ENCODE measurements around the gene FMO1.
"Not testable (repeated sequence)": the region's sequence is repeated elsewhere in the genome, so short reads cannot be mapped to it uniquely, and the experiment has no call there.

Gene FMO1

DNA sequence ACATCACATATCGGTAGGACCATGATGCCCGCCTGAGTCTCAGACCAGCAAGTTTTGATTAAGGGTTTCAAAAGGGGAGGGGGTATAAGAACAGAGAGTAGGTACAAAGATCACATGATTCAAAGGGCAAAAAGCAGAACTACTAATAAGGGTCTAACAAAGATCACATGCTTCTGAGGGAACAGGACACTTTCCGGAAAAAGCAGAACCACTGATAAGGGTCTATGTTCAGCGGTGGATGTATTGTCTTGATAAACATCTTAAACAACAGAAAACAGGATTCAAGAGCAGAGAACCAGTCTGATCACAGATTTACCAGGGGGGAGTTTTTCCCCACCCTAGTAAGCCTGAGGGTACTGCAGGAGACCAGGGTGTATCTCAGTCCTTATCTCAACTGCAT lies 12.1 kb upstream of the FMO1 start:
- DNase-seq = not testable (repeated sequence)

DNA sequence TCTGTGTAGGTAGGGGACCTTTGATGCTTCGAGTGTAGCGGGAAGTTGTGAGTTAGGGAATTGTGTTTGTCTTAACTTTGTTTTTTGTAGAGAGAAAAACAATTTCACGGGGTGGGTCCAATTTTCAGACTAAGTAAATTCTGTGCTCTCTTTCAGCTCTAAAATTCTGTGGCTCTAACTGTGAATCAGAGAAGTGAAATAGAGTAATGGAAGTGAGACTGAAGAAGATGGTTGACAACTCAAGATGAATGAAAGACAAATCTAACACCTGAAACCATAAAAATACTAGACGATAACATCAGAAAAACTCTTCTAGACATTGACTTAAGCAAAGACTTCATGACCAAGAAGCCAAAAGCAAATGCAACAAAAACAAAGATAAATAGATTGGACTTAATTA lies 4.4 kb upstream of the FMO1 start:
- DNase-seq = no peak

DNA sequence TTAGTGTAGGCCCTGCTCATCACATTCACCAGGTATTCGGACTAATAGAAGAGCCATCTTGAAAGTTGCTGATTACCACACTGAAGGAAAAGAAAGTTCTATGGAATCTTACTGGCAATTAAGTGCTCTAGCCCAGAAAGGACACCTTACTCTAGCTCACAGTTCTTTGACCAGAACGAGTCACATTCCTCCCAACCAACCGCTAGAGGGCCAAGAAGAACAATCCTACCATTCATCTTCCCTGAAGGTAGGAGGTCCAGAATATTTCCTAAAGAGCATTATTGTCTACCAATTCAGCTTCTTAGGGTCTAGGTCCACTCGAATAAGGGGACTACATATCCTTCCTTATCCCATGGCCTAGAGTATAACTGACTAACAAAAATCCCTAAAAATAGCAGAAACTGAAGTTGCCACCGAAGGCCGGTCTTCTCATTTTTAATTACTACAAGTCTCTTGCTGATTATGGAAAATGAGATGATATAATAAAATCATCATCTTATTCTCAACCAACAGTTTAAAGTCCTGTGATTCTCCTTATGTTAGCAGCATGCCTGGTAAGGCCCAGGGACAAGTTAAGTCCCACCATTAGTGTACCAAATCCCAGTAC lies 2.7 kb upstream of the FMO1 start:
- DNase-seq = peak; percentile 14

DNA sequence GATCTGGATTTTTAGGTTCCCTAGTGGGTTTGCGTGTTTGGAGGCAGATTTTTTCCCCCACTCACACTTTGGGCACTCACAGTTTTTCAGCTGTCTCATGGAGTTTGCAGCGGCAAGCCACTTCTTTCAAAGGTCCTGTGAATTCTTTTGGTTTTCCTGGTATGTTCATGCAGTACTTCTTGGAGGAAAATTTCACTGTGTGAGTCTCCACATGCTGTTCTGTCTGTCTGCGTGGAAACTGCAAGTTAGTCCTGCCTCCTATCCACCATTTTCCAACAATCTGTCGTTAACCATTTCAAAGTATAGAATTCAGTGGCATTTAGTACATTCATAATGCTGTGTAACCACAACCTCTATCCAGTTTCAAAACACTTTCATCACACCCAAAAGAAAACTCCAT lies 793 bp upstream of the FMO1 start:
- no peak for DNase-seq

DNA sequence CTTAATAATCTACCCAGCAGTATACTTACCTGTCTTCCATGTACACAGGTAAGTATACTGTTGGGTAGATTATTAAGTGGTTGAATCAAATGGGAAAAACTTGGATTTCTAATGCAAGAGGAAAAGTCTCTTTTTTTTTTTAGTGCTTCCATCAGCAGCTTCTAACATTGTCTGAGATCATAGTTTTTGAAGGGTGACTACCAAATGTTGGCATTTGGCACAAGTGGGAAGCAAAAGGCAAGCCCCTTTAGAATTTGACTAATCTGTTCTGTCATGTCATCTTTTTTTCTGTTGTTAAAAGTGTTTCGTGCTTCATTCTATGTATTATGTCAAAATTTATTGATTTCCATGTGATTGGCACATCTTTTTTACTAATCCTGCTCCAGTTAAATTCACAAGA lies 547 bp downstream of the FMO1 start:
- no peak for DNase-seq

DNA sequence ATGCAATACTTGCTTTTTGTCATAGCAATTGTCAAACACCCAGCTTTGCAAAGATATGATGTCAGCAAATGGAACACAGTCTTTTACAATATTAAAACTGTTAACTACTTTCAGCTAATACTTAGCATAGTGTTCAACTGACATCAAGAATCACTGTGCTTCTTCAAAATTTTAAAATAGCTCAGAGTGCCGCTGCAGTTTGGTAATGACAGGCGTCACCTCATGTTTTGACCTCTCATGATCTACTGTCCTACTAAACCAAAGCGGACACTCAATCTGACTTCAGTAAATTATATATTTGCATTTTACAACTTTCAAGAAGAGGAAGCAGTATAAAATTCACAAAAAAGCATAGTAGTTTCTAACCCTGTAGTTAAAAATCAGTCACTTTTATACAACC lies 2.0 kb downstream of the FMO1 start:
- DNase-seq = no peak

DNA sequence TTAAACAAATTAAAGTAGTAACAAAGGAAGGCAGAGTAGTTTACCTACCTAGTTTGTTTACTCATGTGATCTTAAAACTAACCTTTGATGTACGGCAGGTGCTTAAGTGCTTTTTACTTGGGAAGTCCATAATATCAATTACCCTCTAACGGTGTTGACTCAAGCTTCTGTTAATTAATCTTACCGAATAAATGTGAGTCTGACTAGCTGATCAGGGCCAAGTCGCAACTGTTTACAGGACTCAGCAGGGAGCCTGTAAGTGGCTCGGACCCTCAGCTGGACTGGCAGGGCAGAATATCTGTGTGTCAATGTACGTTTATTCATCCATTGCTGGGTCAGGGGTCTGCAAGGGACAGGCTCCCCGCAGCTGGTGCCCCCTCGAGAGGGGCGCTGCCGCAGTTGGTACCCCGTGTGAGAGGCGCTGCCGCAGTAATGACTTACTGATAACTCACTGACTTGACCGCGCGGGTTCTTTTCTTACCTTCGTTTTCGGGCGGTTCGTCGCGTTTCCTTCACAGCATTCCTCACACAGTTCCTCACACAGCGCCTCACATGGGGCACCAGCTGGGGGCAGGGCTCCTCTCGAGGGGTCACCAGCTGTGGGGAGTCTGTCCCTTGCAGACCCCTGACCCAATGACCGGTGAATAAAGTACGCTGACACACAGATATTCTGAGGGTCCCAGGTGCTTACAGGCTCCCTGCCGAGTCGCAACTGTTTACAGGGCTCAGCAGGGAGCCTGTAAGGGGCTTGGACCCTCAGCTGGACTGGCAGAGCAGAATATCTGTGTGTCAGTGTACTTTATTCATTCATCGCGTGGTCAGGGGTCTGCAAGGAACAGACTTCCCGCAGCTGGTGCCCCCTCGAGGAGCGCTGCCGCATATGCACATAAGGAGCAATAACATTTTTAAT lies 3.0 kb downstream of the FMO1 start:
- peak; percentile 57 for DNase-seq

DNA sequence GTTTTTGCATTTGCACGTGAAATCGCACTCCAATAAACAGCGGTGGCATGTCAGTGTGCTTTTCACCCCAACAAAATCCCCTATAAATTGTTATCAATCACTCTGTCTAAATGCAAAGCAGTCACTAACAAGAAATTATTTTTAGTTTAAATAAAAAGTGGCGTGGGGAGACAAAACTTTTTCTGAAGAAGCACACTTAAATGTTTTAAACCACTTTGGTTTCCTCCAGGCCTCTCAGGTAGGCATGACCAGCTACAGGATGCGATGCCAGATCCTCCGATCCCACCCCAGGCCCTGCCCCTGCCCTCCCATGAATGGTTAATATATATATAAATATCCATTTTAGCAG lies 3.6 kb downstream of the FMO1 start:
- no peak for DNase-seq

DNA sequence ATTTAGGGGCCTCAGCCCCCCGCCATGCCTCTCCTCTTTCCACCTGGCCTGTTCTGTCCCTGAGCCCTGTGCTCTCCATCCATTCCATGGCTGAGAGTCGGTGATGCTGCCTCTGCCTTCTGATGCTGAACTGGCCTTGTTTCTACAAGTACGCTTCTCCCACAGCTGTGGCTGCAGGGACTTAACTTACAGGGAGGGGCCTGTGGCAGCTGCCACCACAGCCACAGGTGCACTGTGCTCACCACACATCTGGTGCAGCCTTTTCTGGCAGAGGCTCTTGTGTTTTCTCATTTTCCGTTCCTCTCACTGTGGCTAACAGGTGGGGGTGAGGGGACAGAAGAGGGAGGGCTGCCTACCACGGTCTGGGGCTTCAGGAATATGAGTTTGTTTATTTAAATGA lies 4.2 kb downstream of the FMO1 start:
- no peak for DNase-seq

DNA sequence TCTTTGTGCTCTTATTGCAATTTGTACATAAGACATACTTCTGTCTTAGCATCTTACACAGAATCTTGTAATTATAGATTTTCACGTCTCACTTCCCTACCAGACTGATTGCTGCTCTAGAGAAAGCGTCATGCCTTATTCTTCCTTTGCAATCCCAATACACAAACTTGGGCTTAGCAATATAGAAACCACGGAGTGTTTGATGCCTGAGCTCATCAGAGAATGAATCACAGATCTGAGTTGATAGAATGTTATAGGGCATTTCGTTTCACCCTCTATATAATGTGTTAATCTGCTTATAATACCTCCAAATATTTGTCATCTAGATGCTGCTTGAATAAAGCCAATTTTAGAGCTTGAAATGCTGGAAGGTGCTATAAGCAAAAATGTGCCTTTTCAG lies 6.6 kb downstream of the FMO1 start:
- DNase-seq = no peak

DNA sequence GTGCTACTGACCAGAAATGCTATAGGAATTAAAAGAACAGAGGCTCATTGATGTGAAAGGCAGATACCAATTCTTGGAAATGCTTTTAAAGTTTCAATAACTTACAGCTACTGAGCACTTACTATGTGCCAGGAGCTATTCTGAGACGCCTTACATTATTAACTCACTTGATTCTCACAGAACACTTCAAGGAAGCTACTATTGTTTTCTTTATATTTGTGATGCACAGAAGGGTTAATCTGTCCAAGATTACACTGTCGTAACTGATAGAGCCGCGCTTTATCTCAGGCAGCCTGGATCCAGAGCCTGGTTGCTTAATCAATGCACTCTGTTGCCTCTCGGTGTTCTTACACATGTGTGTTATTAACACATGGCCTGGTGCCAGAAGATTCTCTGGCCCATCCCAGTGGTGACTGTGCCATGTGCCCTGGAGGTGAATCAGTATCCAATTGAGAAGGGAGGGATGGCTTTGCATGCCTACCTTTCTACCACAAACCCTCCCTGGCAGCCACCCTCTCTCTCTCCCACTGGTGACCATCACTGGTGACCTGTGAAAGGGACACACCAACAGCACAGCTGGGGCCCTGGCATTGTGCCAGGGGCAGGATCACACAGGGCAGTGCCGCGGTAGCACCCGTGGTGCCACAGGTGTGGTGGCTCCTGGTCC lies 8.8 kb downstream of the FMO1 start:
- no peak for DNase-seq

DNA sequence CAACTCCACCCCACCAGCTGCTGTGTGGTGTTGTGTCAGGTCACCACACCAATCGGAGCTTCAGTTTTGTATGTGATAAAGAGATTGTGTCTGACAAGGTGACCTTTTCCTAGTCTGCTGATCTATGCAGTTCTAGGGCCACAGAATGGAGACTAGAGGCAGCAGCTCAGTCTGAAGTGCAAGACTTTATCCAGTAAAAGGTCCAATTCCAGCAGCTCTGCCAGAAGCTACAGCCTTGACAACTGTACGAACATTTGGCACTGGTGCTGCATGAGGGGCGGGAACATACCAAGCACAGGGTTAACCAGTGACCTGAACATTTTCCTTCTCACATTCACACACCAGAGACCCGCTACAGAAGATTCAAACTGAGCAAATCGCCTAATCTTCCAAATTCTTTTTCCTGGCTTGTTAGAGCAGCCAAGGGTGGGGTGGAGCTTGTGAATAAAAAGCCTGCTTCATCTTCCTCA lies 9.3 kb downstream of the FMO1 start:
- DNase-seq = no peak

DNA sequence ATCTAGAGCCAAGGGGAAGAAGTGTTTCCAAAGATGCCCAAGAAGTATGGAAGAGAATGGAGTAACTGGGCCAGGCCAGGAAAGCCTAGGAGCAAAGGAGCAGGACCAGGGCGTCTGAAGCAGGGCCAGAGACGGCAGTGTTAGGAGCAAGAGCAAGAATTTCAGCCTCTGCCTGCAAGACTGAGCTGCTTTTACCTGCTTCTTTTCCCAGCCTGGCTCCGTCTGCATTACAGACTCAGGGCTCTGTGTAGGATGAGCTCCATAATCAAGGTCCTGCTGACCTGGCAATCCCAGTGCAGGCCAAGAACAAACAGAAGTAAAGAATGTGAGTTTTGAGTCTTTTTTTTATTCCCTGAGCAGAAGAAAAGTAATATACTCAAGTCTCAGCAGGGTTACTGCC lies 10.1 kb downstream of the FMO1 start:
- no peak for DNase-seq

DNA sequence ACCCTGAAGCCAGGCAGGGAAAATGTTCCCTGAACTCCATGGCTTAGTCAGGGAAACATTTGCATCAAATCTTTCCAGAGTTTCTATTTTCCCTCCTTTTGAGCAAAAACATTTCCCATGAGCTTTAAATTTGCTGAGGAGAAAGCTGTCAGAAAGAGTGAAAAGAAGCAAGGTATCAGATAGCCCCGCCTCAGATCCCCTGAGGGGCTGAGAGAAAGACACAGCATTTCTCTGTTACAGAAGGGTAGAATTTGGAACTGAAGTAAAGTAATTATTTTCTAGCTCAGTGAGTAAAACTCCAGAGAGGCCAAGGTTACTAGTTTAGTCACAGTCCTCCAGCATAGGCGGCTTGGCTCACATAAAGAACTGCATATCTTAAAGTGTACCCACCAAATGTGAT lies 10.6 kb downstream of the FMO1 start:
- DNase-seq = no peak

DNA sequence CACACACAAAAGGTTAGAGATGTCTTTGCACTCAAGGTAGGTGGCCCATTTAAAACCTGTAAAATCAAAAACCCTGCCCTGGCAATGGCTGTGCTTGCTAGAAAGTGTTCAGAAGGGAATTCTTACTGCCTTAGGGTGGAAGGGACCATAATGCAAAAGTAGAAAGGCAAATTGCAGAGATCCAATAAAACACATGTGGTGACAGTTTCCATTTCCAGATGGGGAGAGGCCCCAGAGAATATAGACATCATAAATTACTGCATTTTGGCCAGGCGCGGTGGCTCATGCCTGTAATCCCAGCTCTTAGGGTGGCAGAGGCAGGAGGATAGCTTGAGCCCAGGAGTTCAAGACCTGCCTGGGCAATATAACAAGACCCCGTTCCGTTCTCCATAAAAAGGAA lies 13.0 kb downstream of the FMO1 start:
- no peak for DNase-seq

DNA sequence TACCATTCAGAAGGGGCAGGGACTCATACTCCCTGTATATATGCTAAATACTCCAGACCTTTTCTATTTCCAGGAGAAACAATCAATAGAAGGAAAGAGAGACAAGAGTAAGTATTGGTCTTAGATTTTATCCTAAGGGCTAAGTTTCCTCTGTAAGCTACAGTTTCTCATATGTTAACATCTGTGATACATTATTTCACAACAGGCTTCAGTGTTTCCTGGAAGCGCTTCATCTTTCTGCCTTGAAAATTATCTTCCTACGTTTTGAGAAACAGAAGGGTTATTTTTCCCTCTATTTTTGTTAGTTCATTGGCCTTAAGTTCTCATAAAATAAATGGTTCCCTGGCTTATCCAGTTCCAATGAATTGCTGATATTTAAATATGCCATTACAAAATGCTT lies 15.6 kb downstream of the FMO1 start:
- no peak for DNase-seq

DNA sequence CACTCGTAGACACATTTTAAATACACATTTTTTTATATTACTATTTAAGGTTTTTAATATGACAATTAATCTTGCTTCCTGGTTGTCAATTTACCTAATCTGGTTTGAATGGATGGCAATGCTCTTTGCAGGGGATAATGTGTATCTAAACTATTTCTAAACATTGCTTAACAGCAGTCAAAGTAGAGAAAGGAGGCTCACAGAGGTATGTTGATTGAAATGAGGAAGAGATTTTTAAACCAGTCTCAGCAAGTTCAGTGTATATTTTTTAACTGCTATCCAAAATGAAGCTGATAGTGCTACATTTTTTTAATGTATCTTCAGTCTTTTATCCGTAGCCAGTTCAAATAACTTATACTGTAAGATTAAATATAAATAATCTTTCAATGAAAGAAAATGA lies 17.4 kb downstream of the FMO1 start:
- no peak for DNase-seq

DNA sequence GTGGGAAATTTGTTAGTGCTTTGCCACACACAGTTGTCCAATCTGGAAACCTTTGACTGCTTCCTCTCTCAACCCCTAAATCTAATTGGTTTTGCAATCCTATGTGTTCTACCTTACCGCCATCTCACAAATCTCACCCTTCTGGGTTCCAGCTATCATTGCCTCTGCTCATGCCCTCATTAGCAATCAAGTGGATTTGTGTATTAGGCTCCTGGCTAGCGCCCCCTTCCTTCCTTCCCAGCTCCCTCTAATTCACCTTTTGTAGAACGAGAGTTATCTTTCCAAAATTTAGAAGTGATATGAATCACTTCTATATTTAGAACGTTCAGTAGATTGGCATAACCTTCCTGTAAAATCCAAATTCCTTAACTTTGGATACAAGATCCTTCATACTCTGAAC lies 18.6 kb downstream of the FMO1 start:
- no peak for DNase-seq

DNA sequence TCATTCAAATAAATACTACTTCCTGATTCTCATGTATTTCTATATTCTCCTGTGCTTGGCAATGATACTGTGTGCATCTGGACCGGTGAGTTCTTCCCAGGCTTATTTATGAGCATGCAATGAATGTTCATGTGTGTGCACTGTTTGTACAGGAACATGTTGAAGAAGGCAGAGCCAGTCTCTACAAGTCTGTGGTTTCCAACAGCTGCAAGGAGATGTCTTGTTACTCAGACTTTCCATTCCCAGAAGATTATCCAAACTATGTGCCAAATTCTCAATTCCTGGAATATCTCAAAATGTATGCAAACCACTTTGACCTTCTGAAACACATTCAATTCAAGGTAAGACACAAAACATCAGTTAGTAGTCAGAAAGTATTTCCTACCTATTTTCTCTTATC lies 19.1 kb downstream of the FMO1 start:
- DNase-seq = no peak

DNA sequence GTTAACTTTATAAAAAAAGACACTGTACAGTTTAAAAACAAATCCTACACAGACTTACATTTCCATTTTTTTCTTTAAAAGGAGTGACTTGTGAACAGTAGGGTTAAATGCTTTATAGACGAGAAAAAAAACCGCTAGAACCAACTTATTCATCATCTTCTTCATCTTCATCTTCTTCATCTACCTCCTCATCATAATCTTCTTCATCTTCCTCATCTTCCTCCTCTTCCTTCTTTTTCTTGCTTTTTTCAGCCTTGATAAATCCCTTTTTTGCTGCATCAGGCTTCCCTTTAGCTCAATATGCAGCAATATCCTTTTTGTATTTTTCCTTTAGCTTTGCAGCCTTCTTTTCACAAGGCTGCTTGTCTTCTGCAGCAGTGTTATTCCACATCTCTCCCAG lies 22.5 kb downstream of the FMO1 start:
- DNase-seq = no peak

DNA sequence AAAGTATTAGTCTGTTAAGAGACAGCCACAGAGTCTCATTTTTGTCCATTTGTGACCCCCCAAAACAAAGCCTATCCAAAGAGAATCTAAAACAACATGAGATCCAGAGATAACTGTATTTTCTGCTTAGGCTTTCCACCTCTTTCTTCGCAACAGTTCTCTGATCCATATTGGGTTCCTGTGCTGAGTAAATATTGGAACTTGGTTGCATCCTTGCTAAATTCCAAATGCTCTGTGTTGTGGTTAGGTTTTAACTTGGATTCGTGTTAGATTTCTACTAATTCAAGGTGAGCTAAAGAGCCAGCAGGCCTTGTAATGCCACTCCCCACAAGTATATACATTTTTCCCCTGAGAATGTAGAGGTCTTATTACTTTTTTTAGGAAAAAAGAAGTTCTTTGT lies 29.2 kb downstream of the FMO1 start:
- DNase-seq = no peak

DNA sequence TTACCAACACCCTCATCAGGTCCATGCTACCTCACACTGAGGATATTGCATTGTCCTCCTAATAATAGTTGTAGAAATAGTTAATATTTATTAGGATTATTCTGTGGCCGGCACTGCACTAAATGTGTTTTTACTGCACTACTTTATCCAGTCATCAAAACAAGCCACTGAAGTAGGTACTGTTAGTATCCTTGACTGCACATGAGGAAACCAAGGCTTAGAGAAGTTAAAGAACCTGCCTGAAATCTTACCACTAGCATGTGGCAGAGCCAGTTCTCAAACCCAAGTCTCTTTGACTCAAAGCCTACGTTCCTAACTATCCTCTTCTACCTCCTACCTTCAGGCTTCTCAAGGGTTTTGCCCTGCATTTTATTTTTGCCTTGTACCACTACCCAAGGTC lies 30.9 kb downstream of the FMO1 start:
- DNase-seq = no peak

DNA sequence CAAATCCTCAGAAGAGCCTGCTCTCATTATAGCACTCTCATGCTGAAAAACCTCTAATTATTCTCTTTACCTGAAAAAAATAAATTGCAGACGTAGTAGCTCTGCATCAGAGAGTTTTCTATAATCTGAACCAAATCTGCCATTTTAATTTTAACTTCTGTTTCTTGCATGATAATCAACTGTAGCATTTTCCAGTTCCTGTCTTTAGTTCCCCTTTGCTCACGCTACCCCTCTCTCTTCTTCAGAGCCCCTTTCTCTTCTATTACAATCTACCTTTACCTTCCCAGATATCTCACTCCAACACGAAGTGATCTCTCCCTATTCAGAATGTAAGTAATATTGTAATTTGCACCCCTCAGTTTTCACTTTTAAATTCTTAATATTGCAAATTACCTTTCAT lies 31.4 kb downstream of the FMO1 start:
- no peak for DNase-seq

DNA sequence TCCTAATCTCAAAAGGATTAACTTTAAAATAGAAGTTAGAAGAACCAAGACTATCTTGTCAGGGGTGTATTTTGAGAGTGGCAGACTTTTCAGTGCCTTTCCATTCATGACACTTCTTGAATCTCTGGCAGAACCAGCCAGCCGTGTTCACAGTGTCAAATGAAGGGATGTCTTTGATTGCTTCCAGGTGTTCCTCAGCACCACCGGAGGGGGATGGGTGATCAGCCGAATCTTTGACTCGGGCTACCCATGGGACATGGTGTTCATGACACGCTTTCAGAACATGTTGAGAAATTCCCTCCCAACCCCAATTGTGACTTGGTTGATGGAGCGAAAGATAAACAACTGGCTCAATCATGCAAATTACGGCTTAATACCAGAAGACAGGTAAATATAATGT lies 32.3 kb downstream of the FMO1 start:
- DNase-seq = no peak
